ENCODE data around the gene DOCK9. TPM values are rescaled to one million over a fixed set of nuclear protein-coding genes. Genes with fewer than 3 reads are reported as not detected.

Gene DOCK9
- total and polyA plus RNA-seq, 5 donors from 2014 or later: 4.4 to 75.0 (median 7.3) TPM

- Mint-ChIP-seq H3K36me3 (peaks cover 81% of the 10 kb centered on the region), H3K27ac (no peak overlapping the region), H3K4me1 (peaks cover 9 to 14% (median 13%) of the 10 kb centered on the region in 4 donors), H3K9me3 (no peaks in the 10 kb centered on the region), H3K27me3 (no peaks in the 10 kb centered on the region), H3K4me3 (no peak overlapping the region)
- Histone ChIP-seq H3K9me3 (ENCODE audit: control insufficient read depth in 2 of 2, low read length in 2 of 2) (no peaks in the 10 kb centered on the region), H3K27me3 (ENCODE audit: control insufficient read depth, insufficient read depth, low read length) (no peaks in the 10 kb centered on the region), H3K4me3 (ENCODE audit: low read depth, low read length) (no peak overlapping the region), H3K4me1 (ENCODE audit: control insufficient read depth, insufficient read depth, low read length, poor library complexity, severe bottlenecking) (peaks cover 3% of the 10 kb centered on the region), H3K36me3 (ENCODE audit: control insufficient read depth, insufficient read depth, low read length) (peaks cover 87% of the 10 kb centered on the region), H3K27ac (ENCODE audit: insufficient read depth, low read length, poor library complexity, severe bottlenecking) (no peak overlapping the region)
- no peak for ATAC-seq (ENCODE audit: low read depth in 2 of 2)
- no peak for DNase-seq
Measured at GRCh38 chr13:98880677-98881076, 97.2 kb downstream of the DOCK9 start.

- H3K27me3 Mint-ChIP-seq: no peaks in the 10 kb centered on the region
- no peak overlapping the region for H3K4me3 Mint-ChIP-seq
- Histone ChIP-seq H3K9me3 (ENCODE audit: control insufficient read depth in 2 of 2, low read length in 2 of 2) (no peaks in the 10 kb centered on the region), H3K36me3 (ENCODE audit: control insufficient read depth, insufficient read depth, low read length) (peaks cover 81% of the 10 kb centered on the region), H3K27me3 (ENCODE audit: control insufficient read depth, insufficient read depth, low read length) (no peaks in the 10 kb centered on the region), H3K27ac (ENCODE audit: insufficient read depth, low read length, poor library complexity, severe bottlenecking) (no peak overlapping the region), H3K4me1 (ENCODE audit: control insufficient read depth, insufficient read depth, low read length, poor library complexity, severe bottlenecking) (peaks cover 11% of the 10 kb centered on the region), H3K4me3 (ENCODE audit: low read depth, low read length) (no peak overlapping the region)
- H3K9me3 Mint-ChIP-seq: peaks cover 0 to 2% (median under 1%) of the 10 kb centered on the region in 7 donors
- peaks cover 14 to 20% (median 20%) of the 10 kb centered on the region in 4 donors for H3K4me1 Mint-ChIP-seq
- no peak for DNase-seq
- peak overlapping the region in 1 of 3 donors; percentile 12 for H3K27ac Mint-ChIP-seq
- ATAC-seq (ENCODE audit: low read depth in 2 of 2): no peak
- peaks cover 87% of the 10 kb centered on the region for H3K36me3 Mint-ChIP-seq
Measured at GRCh38 chr13:98879957-98880356, 97.9 kb downstream of the DOCK9 start.

- H3K27ac ChIP-seq (ENCODE audit: insufficient read depth, low read length, poor library complexity, severe bottlenecking): no peak overlapping the region
- H3K9me3 ChIP-seq (ENCODE audit: control insufficient read depth in 2 of 2, low read length in 2 of 2): no peaks in the 10 kb centered on the region
- Mint-ChIP-seq H3K9me3 (peaks cover 0 to 8% (median 3%) of the 10 kb centered on the region in 7 donors), H3K27me3 (no peaks in the 10 kb centered on the region), H3K27ac (peak overlapping the region in 1 of 3 donors; percentile 26), H3K36me3 (peaks cover 87% of the 10 kb centered on the region), H3K4me3 (no peak overlapping the region), H3K4me1 (peaks cover 17 to 29% (median 27%) of the 10 kb centered on the region in 4 donors)
- no peaks in the 10 kb centered on the region for H3K27me3 ChIP-seq (ENCODE audit: control insufficient read depth, insufficient read depth, low read length)
- H3K36me3 ChIP-seq (ENCODE audit: control insufficient read depth, insufficient read depth, low read length): peaks cover 72% of the 10 kb centered on the region
- ATAC-seq (ENCODE audit: low read depth in 2 of 2) (no peak), DNase-seq (no peak)
- no peak overlapping the region for H3K4me3 ChIP-seq (ENCODE audit: low read depth, low read length)
- H3K4me1 ChIP-seq (ENCODE audit: control insufficient read depth, insufficient read depth, low read length, poor library complexity, severe bottlenecking): peaks cover 13% of the 10 kb centered on the region
Measured at GRCh38 chr13:98879127-98879520, 98.7 kb downstream of the DOCK9 start.

- Mint-ChIP-seq H3K9me3 (peaks cover 0 to 12% (median 3%) of the 10 kb centered on the region in 7 donors), H3K4me1 (peaks cover 17 to 33% (median 27%) of the 10 kb centered on the region in 4 donors), H3K27ac (peak overlapping the region in 1 of 3 donors; percentile 26), H3K36me3 (peaks cover 87% of the 10 kb centered on the region), H3K27me3 (no peaks in the 10 kb centered on the region), H3K4me3 (no peak overlapping the region)
- no peak for ATAC-seq (ENCODE audit: low read depth in 2 of 2)
- no peak overlapping the region for H3K27ac ChIP-seq (ENCODE audit: insufficient read depth, low read length, poor library complexity, severe bottlenecking)
- H3K27me3 ChIP-seq (ENCODE audit: control insufficient read depth, insufficient read depth, low read length): no peaks in the 10 kb centered on the region
- peaks cover 0 to under 1% of the 10 kb centered on the region in 2 experiments for H3K9me3 ChIP-seq (ENCODE audit: control insufficient read depth in 2 of 2, low read length in 2 of 2)
- DNase-seq: no peak
- H3K4me1 ChIP-seq (ENCODE audit: control insufficient read depth, insufficient read depth, low read length, poor library complexity, severe bottlenecking): peaks cover 13% of the 10 kb centered on the region
- H3K4me3 ChIP-seq (ENCODE audit: low read depth, low read length): no peak overlapping the region
- peaks cover 69% of the 10 kb centered on the region for H3K36me3 ChIP-seq (ENCODE audit: control insufficient read depth, insufficient read depth, low read length)
Measured at GRCh38 chr13:98878486-98879126, 99.3 kb downstream of the DOCK9 start.

GRCh38 chr13:98877936-98878335 lies 99.9 kb downstream of the DOCK9 start:
- no peaks in the 10 kb centered on the region for H3K27me3 Mint-ChIP-seq

GRCh38 chr13:98877466-98877865 lies 100.4 kb downstream of the DOCK9 start:
- Mint-ChIP-seq H3K9me3 (peaks cover 0 to 12% (median 4%) of the 10 kb centered on the region in 7 donors), H3K36me3 (peaks cover 90% of the 10 kb centered on the region), H3K4me1 (peaks cover 14 to 34% (median 27%) of the 10 kb centered on the region in 4 donors), H3K27me3 (no peaks in the 10 kb centered on the region), H3K4me3 (peak overlapping the region in 1 of 4 donors; percentile 55), H3K27ac (peak overlapping the region in 2 of 3 donors; percentile 17 to 77)
- peaks cover 4 to 7% of the 10 kb centered on the region in 2 experiments for H3K9me3 ChIP-seq (ENCODE audit: control insufficient read depth in 2 of 2, low read length in 2 of 2)
- ATAC-seq (ENCODE audit: low read depth in 2 of 2) (no peak), DNase-seq (no peak)
- no peaks in the 10 kb centered on the region for H3K27me3 ChIP-seq (ENCODE audit: control insufficient read depth, insufficient read depth, low read length)
- peaks cover 13% of the 10 kb centered on the region for H3K4me1 ChIP-seq (ENCODE audit: control insufficient read depth, insufficient read depth, low read length, poor library complexity, severe bottlenecking)
- H3K36me3 ChIP-seq (ENCODE audit: control insufficient read depth, insufficient read depth, low read length): peaks cover 68% of the 10 kb centered on the region
- no peak overlapping the region for H3K27ac ChIP-seq (ENCODE audit: insufficient read depth, low read length, poor library complexity, severe bottlenecking)
- no peak overlapping the region for H3K4me3 ChIP-seq (ENCODE audit: low read depth, low read length)

More at GRCh38 chr13:98877936-98878335, 99.9 kb downstream of the DOCK9 start:
- Histone ChIP-seq H3K4me3 (ENCODE audit: low read depth, low read length) (no peak overlapping the region), H3K9me3 (ENCODE audit: control insufficient read depth in 2 of 2, low read length in 2 of 2) (peaks cover 4 to 7% of the 10 kb centered on the region in 2 experiments), H3K36me3 (ENCODE audit: control insufficient read depth, insufficient read depth, low read length) (peaks cover 69% of the 10 kb centered on the region), H3K27ac (ENCODE audit: insufficient read depth, low read length, poor library complexity, severe bottlenecking) (no peak overlapping the region), H3K4me1 (ENCODE audit: control insufficient read depth, insufficient read depth, low read length, poor library complexity, severe bottlenecking) (peaks cover 13% of the 10 kb centered on the region), H3K27me3 (ENCODE audit: control insufficient read depth, insufficient read depth, low read length) (no peaks in the 10 kb centered on the region)
- no peak for DNase-seq
- H3K4me3 Mint-ChIP-seq: no peak overlapping the region
- peaks cover 90% of the 10 kb centered on the region for H3K36me3 Mint-ChIP-seq
- no peak for ATAC-seq (ENCODE audit: low read depth in 2 of 2)
- H3K9me3 Mint-ChIP-seq: peaks cover 0 to 12% (median 4%) of the 10 kb centered on the region in 7 donors
- peaks cover 17 to 33% (median 27%) of the 10 kb centered on the region in 4 donors for H3K4me1 Mint-ChIP-seq
- no peak overlapping the region for H3K27ac Mint-ChIP-seq

- Histone ChIP-seq H3K9me3 (ENCODE audit: control insufficient read depth in 2 of 2, low read length in 2 of 2) (peaks cover 4 to 7% of the 10 kb centered on the region in 2 experiments), H3K27ac (ENCODE audit: insufficient read depth, low read length, poor library complexity, severe bottlenecking) (peak overlapping the region; percentile 9), H3K4me1 (ENCODE audit: control insufficient read depth, insufficient read depth, low read length, poor library complexity, severe bottlenecking) (peaks cover 13% of the 10 kb centered on the region), H3K4me3 (ENCODE audit: low read depth, low read length) (peak overlapping the region; percentile 47), H3K36me3 (ENCODE audit: control insufficient read depth, insufficient read depth, low read length) (peaks cover 51% of the 10 kb centered on the region), H3K27me3 (ENCODE audit: control insufficient read depth, insufficient read depth, low read length) (no peaks in the 10 kb centered on the region)
- peaks cover 14 to 44% (median 28%) of the 10 kb centered on the region in 4 donors for H3K4me1 Mint-ChIP-seq
- no peaks in the 10 kb centered on the region for H3K27me3 Mint-ChIP-seq
- DNase-seq (peak in 1 of 3 donors; percentile 72), ATAC-seq (ENCODE audit: low read depth in 2 of 2) (peak in 1 of 2 donors; percentile 57)
- H3K4me3 Mint-ChIP-seq: no peak overlapping the region
- peaks cover 83% of the 10 kb centered on the region for H3K36me3 Mint-ChIP-seq
- peak overlapping the region; percentile 19 to 66 (median 65) for H3K27ac Mint-ChIP-seq
- H3K9me3 Mint-ChIP-seq: peaks cover 0 to 12% (median 4%) of the 10 kb centered on the region in 7 donors
Measured at GRCh38 chr13:98875146-98875729, 102.6 kb downstream of the DOCK9 start.
